Glutamatergic neuron (in vitro differentiated cells): ENCODE data around the gene INPP5F. TPM values are rescaled to one million over a fixed set of nuclear protein-coding genes. Genes with fewer than 3 reads are reported as not detected.

ENCODE experiments used
- DNase-seq: peaks from one replicate; pipeline ENCODE4 v3.0.0; 2022
- H3K27ac Mint-ChIP-seq: one replicate; pipeline ENCODE4 v1.8.0; 2020; ENCODE audit warnings: mild to moderate bottlenecking, mixed read lengths, inconsistent platforms; ENCODE audit not compliant: unreplicated experiment
- H3K27me3 Mint-ChIP-seq: one replicate; pipeline ENCODE4 v1.8.0; 2020; ENCODE audit warnings: mild to moderate bottlenecking, moderate library complexity, mixed read lengths, inconsistent platforms; ENCODE audit not compliant: unreplicated experiment
- H3K36me3 Mint-ChIP-seq: one replicate; pipeline ENCODE4 v1.8.0; 2020; ENCODE audit warnings: mild to moderate bottlenecking, mixed read lengths, inconsistent platforms; ENCODE audit not compliant: unreplicated experiment
- H3K4me1 Mint-ChIP-seq: one replicate; pipeline ENCODE4 v1.8.0; 2020; ENCODE audit warnings: mild to moderate bottlenecking, low read depth, mixed read lengths, inconsistent platforms; ENCODE audit not compliant: unreplicated experiment
- H3K4me3 Mint-ChIP-seq: one replicate; pipeline ENCODE4 v1.8.0; 2020; ENCODE audit warnings: mild to moderate bottlenecking, mixed read lengths, inconsistent platforms; ENCODE audit not compliant: unreplicated experiment
- H3K9me3 Mint-ChIP-seq: one replicate; pipeline ENCODE4 v1.8.0; 2020; ENCODE audit warnings: mild to moderate bottlenecking, moderate library complexity, mixed read lengths, inconsistent platforms; ENCODE audit not compliant: unreplicated experiment
- CTCF ChIP-seq: fragments of 200-600 bp; sonication (generic); IDR thresholded peaks from one replicate; pipeline ENCODE4 v1.5.0; 2021; ENCODE audit not compliant: partially characterized antibody, unreplicated experiment
- total RNA-seq: library from RNA; stranded (reverse); fragmentation: NEBNext Ultra II Directional; extraction: Animal tissue kit (Norgen Biotek cat#: 25700); gene quantifications from one replicate; pipeline ENCODE4 v1.2.1, GENCODE V29; 2021; ENCODE audit not compliant: unreplicated experiment

The INPP5F gene
- total RNA-seq, 1 donor from 2014 or later, result 186 TPM

DNA sequence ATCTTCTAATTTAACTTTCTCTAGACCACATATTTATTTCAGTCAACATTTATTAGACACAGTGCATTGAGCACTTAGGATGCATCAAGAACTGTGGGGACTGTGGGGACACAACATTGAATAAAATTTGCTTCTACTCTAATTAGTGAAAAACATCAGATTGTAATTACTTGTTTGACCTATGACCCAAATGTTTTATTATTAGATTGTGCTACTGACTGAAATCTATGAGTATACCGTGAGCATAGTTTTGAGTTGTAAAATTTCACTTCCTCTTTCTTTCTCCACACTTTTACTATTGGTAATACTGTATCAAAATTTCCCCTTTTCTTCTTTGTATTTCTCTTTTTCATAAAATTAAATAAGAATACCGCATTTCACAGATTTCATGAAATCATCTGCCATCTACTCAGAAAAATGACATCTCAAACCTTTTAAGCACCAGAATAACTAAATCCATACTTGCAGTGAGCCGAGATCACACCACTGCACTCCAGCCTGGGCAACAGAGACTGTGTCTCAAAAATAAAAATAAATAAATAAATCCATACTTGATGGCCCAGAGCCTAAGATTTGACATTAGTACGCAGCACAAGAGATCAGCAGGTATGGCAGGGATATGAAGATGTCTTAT, 25.4 kb upstream of the INPP5F start:
- Mint-ChIP-seq H3K27ac (no peak overlapping the region), H3K9me3 (peaks cover 9% of the 10 kb centered on the region)

DNA sequence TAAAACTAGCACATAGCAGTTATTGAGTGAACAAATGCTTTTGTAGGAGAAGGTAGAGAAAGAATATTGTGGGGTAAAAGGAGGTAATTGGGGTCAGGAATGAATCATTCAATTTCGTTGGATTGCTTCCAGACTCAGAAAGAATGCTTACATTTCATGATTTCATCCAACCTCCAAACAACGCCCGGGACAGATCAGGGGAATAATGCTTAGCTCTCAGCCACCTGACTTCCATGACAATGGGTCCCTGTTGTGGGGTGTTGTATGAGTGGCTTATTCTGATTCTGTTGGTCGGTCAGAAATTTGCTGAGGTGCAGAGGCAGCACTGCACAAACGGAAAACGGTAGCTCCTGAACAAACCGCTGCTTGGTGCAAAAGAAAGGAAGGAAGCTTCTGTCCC, 24.0 kb upstream of the INPP5F start:
- no peak for TF ChIP-seq CTCF
- H3K27ac Mint-ChIP-seq, result peak overlapping the region; percentile 55
- no peak overlapping the region for H3K4me3 Mint-ChIP-seq
- DNase-seq, result no peak
- H3K4me1 Mint-ChIP-seq, result peaks cover 14% of the 10 kb centered on the region
- peaks cover 4% of the 10 kb centered on the region for H3K27me3 Mint-ChIP-seq
- H3K9me3 Mint-ChIP-seq, result peaks cover 13% of the 10 kb centered on the region
- peaks cover 6% of the 10 kb centered on the region for H3K36me3 Mint-ChIP-seq

More for the DNA sequence above, 25.4 kb upstream of the INPP5F start:
- Mint-ChIP-seq H3K4me1 (peaks cover 6% of the 10 kb centered on the region), H3K36me3 (peaks cover 16% of the 10 kb centered on the region), H3K27me3 (no peaks in the 10 kb centered on the region), H3K4me3 (no peak overlapping the region)
- no peak for TF ChIP-seq CTCF
- DNase-seq, result no peak

- no peak overlapping the region for H3K4me3 Mint-ChIP-seq
Observed at GRCh38 chr10:119702583-119702982, 23.3 kb upstream of the INPP5F start.

DNA sequence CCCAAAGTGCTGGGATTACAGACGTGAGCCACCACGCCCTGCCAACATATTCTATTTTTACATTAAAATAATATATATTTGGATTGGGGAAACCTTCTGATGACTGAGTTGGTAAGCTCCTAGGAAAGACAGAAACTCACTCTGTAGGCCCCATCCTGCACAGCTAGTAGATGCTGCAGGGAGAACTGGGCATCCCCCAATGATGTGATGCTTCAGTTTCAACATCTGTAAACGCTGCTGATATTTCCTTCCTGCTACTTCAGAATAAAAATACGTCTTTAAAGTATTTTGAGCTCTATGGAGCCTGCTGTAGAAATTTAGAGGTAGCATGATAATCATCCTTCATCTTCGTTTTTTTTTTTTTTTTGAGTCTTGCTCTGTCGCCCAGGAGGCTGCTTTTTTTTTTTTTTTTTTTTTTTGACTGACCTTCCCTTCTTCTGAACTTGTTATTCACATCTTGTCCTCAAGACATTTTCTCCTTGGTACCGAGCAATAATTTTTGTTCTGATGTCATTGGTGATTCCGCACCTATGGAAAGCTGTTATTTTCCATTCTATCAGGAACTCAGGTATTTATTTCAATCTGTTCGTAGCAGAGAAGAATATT, 21.8 kb upstream of the INPP5F start:
- H3K9me3 Mint-ChIP-seq, result peaks cover 19% of the 10 kb centered on the region
- no peak for TF ChIP-seq CTCF
- H3K4me3 Mint-ChIP-seq, result no peak overlapping the region
- DNase-seq, result no peak
- no peak overlapping the region for H3K27ac Mint-ChIP-seq
- H3K36me3 Mint-ChIP-seq, result peaks cover 11% of the 10 kb centered on the region
- H3K27me3 Mint-ChIP-seq, result peaks cover 6% of the 10 kb centered on the region
- H3K4me1 Mint-ChIP-seq, result peaks cover 21% of the 10 kb centered on the region

More at GRCh38 chr10:119702583-119702982, 23.3 kb upstream of the INPP5F start:
- Mint-ChIP-seq H3K27me3 (peaks cover 5% of the 10 kb centered on the region), H3K4me1 (peaks cover 20% of the 10 kb centered on the region), H3K27ac (peak overlapping the region; percentile 42), H3K9me3 (peaks cover 20% of the 10 kb centered on the region), H3K36me3 (peaks cover 9% of the 10 kb centered on the region)
- TF ChIP-seq CTCF, result no peak
- DNase-seq, result no peak

GRCh38 chr10:119705434-119705831, 20.4 kb upstream of the INPP5F start:
- Mint-ChIP-seq H3K4me3 (no peak overlapping the region), H3K27me3 (peaks cover 6% of the 10 kb centered on the region), H3K36me3 (peaks cover 11% of the 10 kb centered on the region), H3K27ac (peak overlapping the region; percentile 98), H3K9me3 (peaks cover 25% of the 10 kb centered on the region), H3K4me1 (peaks cover 22% of the 10 kb centered on the region)
- no peak for DNase-seq
- TF ChIP-seq CTCF, result no peak
